D721Med (cell line): ENCODE measurements around the gene GLB1L3.

Source experiments
- DNase-seq: peaks from one replicate; pipeline ENCODE4 v3.0.0; 2011; ENCODE audit warnings: low spot score; ENCODE audit not compliant: insufficient read length
- FAIRE-seq: peaks from 2 replicates; lab custom pipeline; 2011; peaks lifted over from hg19 to GRCh38; lab: Jason Lieb, UNC
- TF ChIP-seq, protein P1 (sequence below): IDR thresholded peaks from 2 replicates; pipeline ENCODE4 v1.5.1; 2012; ENCODE audit warnings: mild to moderate bottlenecking, control low read depth; ENCODE audit not compliant: insufficient read depth; ENCODE audit errors: missing control alignments

The GLB1L3 gene

GRCh38 chr11:134267461-134267860, 8.7 kb upstream of the GLB1L3 start:
- no peak for DNase-seq

GRCh38 chr11:134267966-134268365, 8.2 kb upstream of the GLB1L3 start:
- TF ChIP-seq, protein P1, sequence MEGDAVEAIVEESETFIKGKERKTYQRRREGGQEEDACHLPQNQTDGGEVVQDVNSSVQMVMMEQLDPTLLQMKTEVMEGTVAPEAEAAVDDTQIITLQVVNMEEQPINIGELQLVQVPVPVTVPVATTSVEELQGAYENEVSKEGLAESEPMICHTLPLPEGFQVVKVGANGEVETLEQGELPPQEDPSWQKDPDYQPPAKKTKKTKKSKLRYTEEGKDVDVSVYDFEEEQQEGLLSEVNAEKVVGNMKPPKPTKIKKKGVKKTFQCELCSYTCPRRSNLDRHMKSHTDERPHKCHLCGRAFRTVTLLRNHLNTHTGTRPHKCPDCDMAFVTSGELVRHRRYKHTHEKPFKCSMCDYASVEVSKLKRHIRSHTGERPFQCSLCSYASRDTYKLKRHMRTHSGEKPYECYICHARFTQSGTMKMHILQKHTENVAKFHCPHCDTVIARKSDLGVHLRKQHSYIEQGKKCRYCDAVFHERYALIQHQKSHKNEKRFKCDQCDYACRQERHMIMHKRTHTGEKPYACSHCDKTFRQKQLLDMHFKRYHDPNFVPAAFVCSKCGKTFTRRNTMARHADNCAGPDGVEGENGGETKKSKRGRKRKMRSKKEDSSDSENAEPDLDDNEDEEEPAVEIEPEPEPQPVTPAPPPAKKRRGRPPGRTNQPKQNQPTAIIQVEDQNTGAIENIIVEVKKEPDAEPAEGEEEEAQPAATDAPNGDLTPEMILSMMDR = no peak
- FAIRE-seq (no peak), DNase-seq (no peak)

More at GRCh38 chr11:134267461-134267860, 8.7 kb upstream of the GLB1L3 start:
- FAIRE-seq = no peak
- TF ChIP-seq, protein P1 = no peak

- no peak for FAIRE-seq
- no peak for DNase-seq
- TF ChIP-seq, protein P1 = no peak
Measured at GRCh38 chr11:134270250-134270714, 5.9 kb upstream of the GLB1L3 start.

- DNase-seq (no peak), FAIRE-seq (no peak)
- TF ChIP-seq, protein P1 = no peak
Measured at GRCh38 chr11:134271978-134272377, 4.2 kb upstream of the GLB1L3 start.

DNA sequence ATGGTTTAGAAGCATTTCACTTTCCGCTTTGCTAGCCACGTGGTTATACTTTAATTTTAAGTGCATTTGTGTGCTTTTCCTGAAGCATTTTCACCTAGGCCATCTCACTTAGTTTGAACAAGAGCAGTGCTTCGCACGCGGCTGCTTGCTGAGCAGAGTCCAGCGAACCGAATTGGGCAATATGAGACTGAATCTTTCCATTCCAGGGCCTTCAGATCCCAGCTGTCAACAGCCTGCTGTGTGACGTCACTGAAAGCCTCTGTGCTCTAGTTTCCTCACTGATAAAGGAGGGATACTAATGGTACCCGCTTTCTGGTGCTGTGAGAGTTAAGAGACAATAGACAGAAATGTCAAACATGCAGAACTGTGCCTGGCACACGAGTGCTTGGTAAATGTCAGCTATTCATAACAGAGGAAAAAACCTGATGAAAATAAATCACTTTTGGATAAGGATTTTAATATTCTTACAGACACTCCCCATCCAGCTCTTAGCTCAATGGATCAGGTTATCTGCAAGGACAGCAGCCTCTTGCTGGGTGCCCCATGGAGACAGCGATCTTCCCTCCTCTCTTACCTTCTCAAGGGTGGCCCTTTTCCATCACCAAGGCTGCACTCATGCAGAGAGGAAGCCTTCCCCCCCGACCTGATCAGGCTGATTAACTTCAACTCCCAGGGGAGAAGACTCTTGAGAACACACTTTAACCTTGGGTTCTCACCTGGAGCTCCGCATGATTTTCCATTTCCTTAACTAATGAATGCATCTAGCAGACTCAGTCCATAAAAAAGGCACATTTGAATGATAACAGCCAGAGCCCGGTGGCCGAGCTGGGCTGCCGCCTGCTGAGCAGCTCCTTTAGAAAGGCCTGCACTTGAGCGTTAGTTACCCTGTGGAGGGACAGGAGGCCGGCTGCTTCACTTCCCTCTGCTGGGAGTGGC, 3.5 kb upstream of the GLB1L3 start:
- FAIRE-seq (no peak), DNase-seq (no peak)
- TF ChIP-seq, protein P1 = no peak

- TF ChIP-seq, protein P1 = no peak
- FAIRE-seq (no peak), DNase-seq (no peak)
Measured at GRCh38 chr11:134273317-134273712, 2.9 kb upstream of the GLB1L3 start.

DNA sequence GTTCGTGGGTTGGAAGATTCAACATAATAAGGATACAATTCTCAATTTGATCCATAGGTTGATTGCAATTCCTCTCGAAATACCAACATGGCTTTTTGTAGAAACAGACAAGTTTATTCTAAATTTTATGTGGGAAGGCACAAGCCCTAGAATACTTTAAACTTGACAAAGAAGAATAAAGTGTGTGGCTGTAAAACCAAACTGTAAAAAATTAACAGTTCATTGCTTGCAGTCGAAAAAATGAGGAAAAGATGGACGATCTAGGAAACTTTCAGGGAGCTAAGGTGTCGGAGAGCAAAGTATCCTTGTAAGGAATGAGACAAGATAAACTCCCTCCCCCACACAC, 1.0 kb upstream of the GLB1L3 start:
- TF ChIP-seq, protein P1 = no peak
- FAIRE-seq (no peak), DNase-seq (no peak)
